Ishikawa (cell line): ENCODE results near the gene HCST.

ENCODE experiments used
- CEBPB ChIP-seq: IDR thresholded peaks from 2 replicates; pipeline ENCODE4 v1.6.1; 2012
- CREB1 ChIP-seq: IDR thresholded peaks from 2 replicates; pipeline ENCODE4 v1.6.1; 2012; ENCODE audit warnings: low read depth
- EGR1 ChIP-seq: IDR thresholded peaks from 2 replicates; pipeline ENCODE4 v1.6.1; 2012
- EP300 ChIP-seq: IDR thresholded peaks from 2 replicates; pipeline ENCODE4 v1.6.1; 2012; ENCODE audit warnings: borderline replicate concordance
- FOXM1 ChIP-seq: IDR thresholded peaks from 2 replicates; pipeline ENCODE4 v1.6.1; 2012; ENCODE audit warnings: low read depth, borderline replicate concordance
- NFIC ChIP-seq: IDR thresholded peaks from 2 replicates; pipeline ENCODE4 v1.6.1; 2012
- RAD21 ChIP-seq: IDR thresholded peaks from 2 replicates; pipeline ENCODE4 v1.6.1; 2012; ENCODE audit warnings: low read depth
- TAF1 ChIP-seq: IDR thresholded peaks from 2 replicates; pipeline ENCODE4 v1.6.1; 2012; ENCODE audit warnings: low read depth, mild to moderate bottlenecking
- TCF12 ChIP-seq: IDR thresholded peaks from 2 replicates; pipeline ENCODE4 v1.6.1; 2012; ENCODE audit warnings: low read depth
- TEAD4 ChIP-seq: IDR thresholded peaks from 2 replicates; pipeline ENCODE4 v1.6.1; 2012
- YY1 ChIP-seq: IDR thresholded peaks from 2 replicates; pipeline ENCODE4 v1.6.1; 2012; ENCODE audit warnings: low read depth
- ZBTB7A ChIP-seq: IDR thresholded peaks from 2 replicates; pipeline ENCODE4 v1.6.1; 2012; ENCODE audit warnings: low read depth
- TF ChIP-seq, protein P1 (sequence below): IDR thresholded peaks from 2 replicates; pipeline ENCODE4 v1.6.1; 2012; ENCODE audit warnings: low read depth, mild to moderate bottlenecking
- TF ChIP-seq, protein P2 (sequence below): IDR thresholded peaks from 2 replicates; pipeline ENCODE4 v1.6.1; 2012
- TF ChIP-seq, protein P3 (sequence below): IDR thresholded peaks from 2 replicates; pipeline ENCODE4 v1.6.1; 2012

The HCST gene

DNA sequence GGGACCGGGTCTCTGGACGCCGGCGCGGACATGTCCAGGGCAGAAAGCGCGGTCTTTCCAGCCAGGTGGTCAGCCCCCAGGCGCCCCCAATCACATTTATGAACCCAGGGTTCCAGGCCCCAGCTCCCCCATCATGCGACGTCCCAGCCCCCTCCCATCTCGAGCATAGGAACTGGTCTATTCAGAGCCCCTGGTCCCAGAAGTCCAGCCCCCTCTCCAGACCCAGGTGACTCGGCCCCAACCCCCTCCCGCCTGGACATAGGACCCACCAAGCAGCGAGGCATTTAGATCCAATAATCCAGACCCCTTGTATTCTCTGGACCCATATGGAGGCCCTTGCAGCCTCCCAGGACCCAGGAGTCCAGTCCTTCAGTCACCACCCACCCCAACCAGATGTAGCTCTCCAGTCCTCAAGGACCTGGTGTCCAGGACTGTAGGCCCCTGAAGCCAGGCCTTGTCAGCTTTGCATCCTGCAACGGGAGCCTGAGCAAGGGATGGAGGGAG lies 33.5 kb upstream of the HCST start:
- TF ChIP-seq, protein P1, sequence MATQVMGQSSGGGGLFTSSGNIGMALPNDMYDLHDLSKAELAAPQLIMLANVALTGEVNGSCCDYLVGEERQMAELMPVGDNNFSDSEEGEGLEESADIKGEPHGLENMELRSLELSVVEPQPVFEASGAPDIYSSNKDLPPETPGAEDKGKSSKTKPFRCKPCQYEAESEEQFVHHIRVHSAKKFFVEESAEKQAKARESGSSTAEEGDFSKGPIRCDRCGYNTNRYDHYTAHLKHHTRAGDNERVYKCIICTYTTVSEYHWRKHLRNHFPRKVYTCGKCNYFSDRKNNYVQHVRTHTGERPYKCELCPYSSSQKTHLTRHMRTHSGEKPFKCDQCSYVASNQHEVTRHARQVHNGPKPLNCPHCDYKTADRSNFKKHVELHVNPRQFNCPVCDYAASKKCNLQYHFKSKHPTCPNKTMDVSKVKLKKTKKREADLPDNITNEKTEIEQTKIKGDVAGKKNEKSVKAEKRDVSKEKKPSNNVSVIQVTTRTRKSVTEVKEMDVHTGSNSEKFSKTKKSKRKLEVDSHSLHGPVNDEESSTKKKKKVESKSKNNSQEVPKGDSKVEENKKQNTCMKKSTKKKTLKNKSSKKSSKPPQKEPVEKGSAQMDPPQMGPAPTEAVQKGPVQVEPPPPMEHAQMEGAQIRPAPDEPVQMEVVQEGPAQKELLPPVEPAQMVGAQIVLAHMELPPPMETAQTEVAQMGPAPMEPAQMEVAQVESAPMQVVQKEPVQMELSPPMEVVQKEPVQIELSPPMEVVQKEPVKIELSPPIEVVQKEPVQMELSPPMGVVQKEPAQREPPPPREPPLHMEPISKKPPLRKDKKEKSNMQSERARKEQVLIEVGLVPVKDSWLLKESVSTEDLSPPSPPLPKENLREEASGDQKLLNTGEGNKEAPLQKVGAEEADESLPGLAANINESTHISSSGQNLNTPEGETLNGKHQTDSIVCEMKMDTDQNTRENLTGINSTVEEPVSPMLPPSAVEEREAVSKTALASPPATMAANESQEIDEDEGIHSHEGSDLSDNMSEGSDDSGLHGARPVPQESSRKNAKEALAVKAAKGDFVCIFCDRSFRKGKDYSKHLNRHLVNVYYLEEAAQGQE = no peak
- TF ChIP-seq TEAD4 (no peak), ZBTB7A (no peak), CEBPB (no peak), EGR1 (no peak), EP300 (no peak), CREB1 (no peak), TAF1 (no peak), TCF12 (no peak), FOXM1 (no peak), YY1 (no peak)
- TF ChIP-seq, protein P2, sequence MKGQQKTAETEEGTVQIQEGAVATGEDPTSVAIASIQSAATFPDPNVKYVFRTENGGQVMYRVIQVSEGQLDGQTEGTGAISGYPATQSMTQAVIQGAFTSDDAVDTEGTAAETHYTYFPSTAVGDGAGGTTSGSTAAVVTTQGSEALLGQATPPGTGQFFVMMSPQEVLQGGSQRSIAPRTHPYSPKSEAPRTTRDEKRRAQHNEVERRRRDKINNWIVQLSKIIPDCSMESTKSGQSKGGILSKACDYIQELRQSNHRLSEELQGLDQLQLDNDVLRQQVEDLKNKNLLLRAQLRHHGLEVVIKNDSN = no peak
- TF ChIP-seq, protein P3, sequence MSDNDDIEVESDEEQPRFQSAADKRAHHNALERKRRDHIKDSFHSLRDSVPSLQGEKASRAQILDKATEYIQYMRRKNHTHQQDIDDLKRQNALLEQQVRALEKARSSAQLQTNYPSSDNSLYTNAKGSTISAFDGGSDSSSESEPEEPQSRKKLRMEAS = no peak

DNA sequence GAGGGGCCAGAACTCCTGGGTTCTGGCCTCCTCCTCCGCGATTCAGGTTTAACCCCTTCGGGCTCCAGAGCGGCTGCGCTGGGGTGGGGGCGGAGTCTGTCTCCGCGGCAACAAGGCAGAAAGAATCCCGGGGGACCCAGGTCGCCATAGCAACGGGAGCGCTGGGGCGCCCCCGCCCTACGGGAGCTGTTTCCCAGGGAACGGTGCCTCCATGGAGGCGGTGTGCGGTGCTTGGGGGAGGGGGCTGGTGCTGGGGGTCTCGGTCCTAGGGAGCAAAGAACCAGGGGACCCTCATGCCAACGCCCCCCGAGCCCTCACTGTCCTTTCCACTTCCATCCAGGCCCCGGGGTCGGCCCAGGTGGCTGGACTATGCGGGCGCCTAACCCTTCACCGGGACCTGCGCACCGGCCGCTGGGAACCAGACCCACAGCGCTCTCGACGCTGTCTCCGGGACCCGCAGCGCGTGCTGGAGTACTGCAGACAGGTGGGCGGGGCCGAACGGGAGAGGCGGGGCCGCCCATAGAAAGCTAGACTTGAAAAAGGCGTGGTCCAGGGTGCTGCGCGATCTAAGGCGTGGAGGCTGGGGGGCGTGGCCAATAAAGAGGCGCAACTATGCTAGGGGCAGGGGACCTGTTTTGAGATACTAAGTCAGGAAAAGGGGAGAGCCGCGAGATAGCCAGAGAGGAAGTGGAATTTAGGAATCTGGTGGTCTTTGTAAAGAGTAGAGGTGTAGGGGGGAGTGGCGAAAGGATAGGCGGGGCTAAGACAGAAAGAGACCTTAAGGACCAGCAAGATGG lies 32.8 kb upstream of the HCST start:
- TF ChIP-seq RAD21 (no peak), TCF12 (no peak; the same call in 1 of the 2 replicates), ZBTB7A (peak; percentile 88), FOXM1 (0 out of 2 replicates have a peak, but pooled peaks have one; percentile 40)
- TF ChIP-seq, protein P3 = peak; percentile 94

DNA sequence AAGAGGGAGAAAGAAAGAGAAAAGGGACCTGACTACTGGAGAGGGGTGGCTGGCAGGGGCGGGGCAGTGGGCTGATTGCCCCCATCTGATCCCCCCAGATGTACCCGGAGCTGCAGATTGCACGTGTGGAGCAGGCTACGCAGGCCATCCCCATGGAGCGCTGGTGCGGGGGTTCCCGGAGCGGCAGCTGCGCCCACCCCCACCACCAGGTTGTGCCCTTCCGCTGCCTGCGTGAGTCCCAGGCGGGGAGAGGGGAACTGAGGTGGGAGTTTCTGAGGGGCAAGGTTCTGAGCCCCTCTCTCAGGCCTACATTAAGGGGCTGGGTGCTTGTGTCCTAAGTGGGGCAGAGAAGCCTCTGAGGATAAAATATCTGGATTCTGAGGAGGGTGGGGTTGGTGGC lies 31.5 kb upstream of the HCST start:
- no peak for TF ChIP-seq NFIC
- no peak for TF ChIP-seq CREB1
- TF ChIP-seq, protein P2 = no peak
- no peak for TF ChIP-seq TEAD4
- no peak for TF ChIP-seq TCF12
- TF ChIP-seq EP300 = no peak
- TF ChIP-seq RAD21 = no peak
- TF ChIP-seq TAF1 = no peak
- TF ChIP-seq YY1 = no peak
- no peak for TF ChIP-seq ZBTB7A
- TF ChIP-seq, protein P3 = no peak
- TF ChIP-seq, protein P1 = no peak
- no peak for TF ChIP-seq FOXM1
- TF ChIP-seq CEBPB = no peak
- no peak for TF ChIP-seq EGR1

DNA sequence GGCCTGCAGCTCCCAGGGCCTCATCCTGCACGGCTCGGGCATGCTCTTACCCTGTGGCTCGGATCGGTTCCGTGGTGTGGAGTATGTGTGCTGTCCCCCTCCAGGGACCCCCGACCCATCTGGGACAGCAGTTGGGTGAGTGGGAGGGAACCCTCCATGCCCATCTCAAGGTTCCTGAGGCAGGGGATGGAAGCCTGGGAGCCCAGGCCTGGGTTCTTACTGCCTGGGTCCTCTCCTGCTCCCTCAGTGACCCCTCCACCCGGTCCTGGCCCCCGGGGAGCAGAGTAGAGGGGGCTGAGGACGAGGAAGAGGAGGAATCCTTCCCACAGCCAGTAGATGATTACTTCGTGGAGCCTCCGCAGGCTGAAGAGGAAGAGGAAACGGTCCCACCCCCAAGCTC lies 30.7 kb upstream of the HCST start:
- TF ChIP-seq TEAD4 (no peak), EP300 (no peak), YY1 (no peak), EGR1 (no peak), TCF12 (no peak), ZBTB7A (no peak), NFIC (no peak)
- TF ChIP-seq, protein P3 = no peak
- TF ChIP-seq, protein P1 = no peak
